Kidney epithelial cell (primary cell): ENCODE results near the gene BRCA2. TPM values are rescaled to one million over a fixed set of nuclear protein-coding genes. Genes with fewer than 3 reads are reported as not detected.

ENCODE experiments used
- DNase-seq: peaks from one replicate; pipeline ENCODE4 v3.0.0-alpha.2; 2010; ENCODE audit warnings: low read depth
- H3K27me3 ChIP-seq: 2 replicates; pipeline ENCODE4 v1.6.0; 2011; ENCODE audit warnings: low read length; ENCODE audit not compliant: control insufficient read depth, insufficient read depth
- H3K36me3 ChIP-seq: 2 replicates; pipeline ENCODE4 v1.5.1; 2011; ENCODE audit warnings: low read length; ENCODE audit not compliant: control insufficient read depth, insufficient read depth
- H3K4me3 ChIP-seq: 2 replicates; pipeline ENCODE4 v1.5.1; 2011; ENCODE audit warnings: low read depth, mild to moderate bottlenecking, control low read depth, low read length
- CTCF ChIP-seq: IDR thresholded peaks from 2 replicates; pipeline ENCODE4 v1.5.1; 2011; ENCODE audit warnings: mild to moderate bottlenecking, moderate library complexity, low read length, control low read depth, inconsistent platforms; ENCODE audit not compliant: insufficient read depth, poor library complexity, severe bottlenecking
- total RNA-seq: library from RNA; depleted of rRNA; stranded (reverse); fragments of >200 nt; gene quantifications from 2 replicates; pipeline ENCODE4 v1.2.3, GENCODE V29; 2015

Gene BRCA2
- total RNA-seq, 1 donor from 2014 or later: 6.3 TPM

GRCh38 chr13:32370805-32371204 is 55.5 kb downstream of the BRCA2 start:
- Histone ChIP-seq H3K4me3 (no peak overlapping the region), H3K27me3 (no peaks in the 10 kb centered on the region), H3K36me3 (no peaks in the 10 kb centered on the region)
- TF ChIP-seq CTCF: no peak
- DNase-seq: no peak

DNA sequence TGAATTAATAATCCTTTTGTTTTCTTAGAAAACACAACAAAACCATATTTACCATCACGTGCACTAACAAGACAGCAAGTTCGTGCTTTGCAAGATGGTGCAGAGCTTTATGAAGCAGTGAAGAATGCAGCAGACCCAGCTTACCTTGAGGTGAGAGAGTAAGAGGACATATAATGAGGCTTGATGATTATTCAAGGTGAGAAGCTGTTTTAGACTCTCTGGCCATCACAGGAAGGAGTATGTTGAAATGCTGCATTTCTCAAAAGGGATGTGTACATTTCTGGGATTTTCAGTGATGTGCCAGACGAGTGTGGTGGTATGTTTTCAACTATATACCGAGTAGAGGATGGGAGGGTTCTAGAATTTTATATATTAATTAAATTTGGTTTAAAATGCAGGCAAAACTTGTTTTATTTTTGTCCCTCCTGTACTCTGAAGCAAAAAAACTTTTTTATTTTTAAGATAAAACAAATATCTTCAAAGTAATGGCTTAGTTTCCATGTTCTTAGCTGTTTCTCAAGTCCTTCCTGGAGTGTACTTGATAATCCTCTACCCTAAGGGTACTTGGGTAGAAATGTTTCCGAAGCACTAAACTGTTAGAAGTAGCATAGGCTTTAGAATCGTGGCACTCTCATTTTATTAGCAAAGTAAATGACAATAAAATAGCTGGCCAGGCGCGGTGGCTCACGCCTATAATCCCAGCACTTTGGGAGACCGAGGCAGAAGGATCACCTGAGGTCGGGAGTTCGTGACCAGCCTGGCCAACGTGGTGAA is 61.5 kb downstream of the BRCA2 start:
- H3K4me3 ChIP-seq: no peak overlapping the region
- no peak for DNase-seq
- TF ChIP-seq CTCF: no peak
- no peaks in the 10 kb centered on the region for H3K36me3 ChIP-seq
- no peaks in the 10 kb centered on the region for H3K27me3 ChIP-seq

- Histone ChIP-seq H3K36me3 (no peaks in the 10 kb centered on the region), H3K4me3 (no peak overlapping the region), H3K27me3 (no peaks in the 10 kb centered on the region)
- DNase-seq: no peak
- TF ChIP-seq CTCF: no peak
These were observed 62.7 kb downstream of the BRCA2 start for GRCh38 chr13:32378012-32378411.

DNA sequence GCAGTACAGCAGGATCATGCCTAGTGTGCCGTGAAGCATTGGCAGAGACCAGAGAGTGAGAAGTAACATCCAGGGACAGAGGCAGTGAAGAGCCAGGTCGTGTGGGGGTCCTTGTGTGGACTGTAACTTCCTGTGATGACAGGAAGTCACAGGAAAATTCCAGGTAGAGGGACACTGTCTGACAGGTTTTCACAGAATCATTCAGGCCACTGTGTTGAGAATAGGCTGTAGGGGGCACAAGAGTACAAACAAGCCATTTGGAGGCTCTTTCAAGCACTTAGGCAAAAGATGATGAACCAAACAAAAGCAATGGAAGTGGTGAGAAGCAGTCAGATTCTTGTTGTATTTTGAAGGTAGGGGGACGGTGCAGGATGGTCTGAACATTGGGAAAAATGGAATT is 66.2 kb downstream of the BRCA2 start:
- Histone ChIP-seq H3K27me3 (no peaks in the 10 kb centered on the region), H3K36me3 (no peaks in the 10 kb centered on the region), H3K4me3 (no peak overlapping the region)
- peak; percentile 66 for TF ChIP-seq CTCF
- peak; percentile 5 for DNase-seq

GRCh38 chr13:32383836-32384618 is 68.7 kb downstream of the BRCA2 start:
- no peak for DNase-seq
- TF ChIP-seq CTCF: no peak
- Histone ChIP-seq H3K4me3 (no peak overlapping the region), H3K36me3 (no peaks in the 10 kb centered on the region), H3K27me3 (no peaks in the 10 kb centered on the region)
